HG02970 (cell line): Measurements from ENCODE around the gene CEACAM6.
"Not testable (repeated sequence)": the region's sequence is repeated elsewhere in the genome, so short reads cannot be mapped to it uniquely, and the experiment has no call there.

Experiments used
- ATAC-seq: cut with Tn5 transposase; IDR thresholded peaks from one replicate; pipeline ENCODE4 v1.9.1; 2021; ENCODE audit warnings: mild to moderate bottlenecking, moderate library complexity, moderate number of reproducible peaks; ENCODE audit not compliant: unreplicated experiment, low FRiP score

CEACAM6 gene

GRCh38 chr19:41755328-41755913 lies at the start of gene CEACAM6:
Gene CEACAM6, plus strand, starts transcription at chr19:41755530. Its CDS starts 109 bp downstream, at chr19:41755639.
- ATAC-seq = no peak

DNA sequence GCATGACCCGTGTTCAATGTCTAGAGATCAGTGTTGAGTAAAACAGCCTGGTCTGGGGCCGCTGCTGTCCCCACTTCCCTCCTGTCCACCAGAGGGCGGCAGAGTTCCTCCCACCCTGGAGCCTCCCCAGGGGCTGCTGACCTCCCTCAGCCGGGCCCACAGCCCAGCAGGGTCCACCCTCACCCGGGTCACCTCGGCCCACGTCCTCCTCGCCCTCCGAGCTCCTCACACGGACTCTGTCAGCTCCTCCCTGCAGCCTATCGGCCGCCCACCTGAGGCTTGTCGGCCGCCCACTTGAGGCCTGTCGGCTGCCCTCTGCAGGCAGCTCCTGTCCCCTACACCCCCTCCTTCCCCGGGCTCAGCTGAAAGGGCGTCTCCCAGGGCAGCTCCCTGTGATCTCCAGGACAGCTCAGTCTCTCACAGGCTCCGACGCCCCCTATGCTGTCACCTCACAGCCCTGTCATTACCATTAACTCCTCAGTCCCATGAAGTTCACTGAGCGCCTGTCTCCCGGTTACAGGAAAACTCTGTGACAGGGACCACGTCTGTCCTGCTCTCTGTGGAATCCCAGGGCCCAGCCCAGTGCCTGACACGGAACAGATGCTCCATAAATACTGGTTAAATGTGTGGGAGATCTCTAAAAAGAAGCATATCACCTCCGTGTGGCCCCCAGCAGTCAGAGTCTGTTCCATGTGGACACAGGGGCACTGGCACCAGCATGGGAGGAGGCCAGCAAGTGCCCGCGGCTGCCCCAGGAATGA lies 48.4 kb upstream of the CEACAM6 start:
- ATAC-seq = no peak

DNA sequence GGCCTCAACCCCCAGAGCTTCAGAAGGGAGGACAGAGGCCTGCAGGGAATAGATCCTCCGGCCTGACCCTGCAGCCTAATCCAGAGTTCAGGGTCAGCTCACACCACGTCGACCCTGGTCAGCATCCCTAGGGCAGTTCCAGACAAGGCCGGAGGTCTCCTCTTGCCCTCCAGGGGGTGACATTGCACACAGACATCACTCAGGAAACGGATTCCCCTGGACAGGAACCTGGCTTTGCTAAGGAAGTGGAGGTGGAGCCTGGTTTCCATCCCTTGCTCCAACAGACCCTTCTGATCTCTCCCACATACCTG lies 47.9 kb upstream of the CEACAM6 start:
- no peak for ATAC-seq

GRCh38 chr19:41707871-41708371 lies 47.4 kb upstream of the CEACAM6 start:
- no peak for ATAC-seq

GRCh38 chr19:41708481-41708880 lies 46.8 kb upstream of the CEACAM6 start, which contains the start of gene CEACAM5:
Gene CEACAM5, plus strand, starts transcription at chr19:41708626. Its CDS starts 106 bp downstream, at chr19:41708732.
- ATAC-seq = no peak

GRCh38 chr19:41709516-41709915 lies 45.8 kb upstream of the CEACAM6 start:
- not testable (repeated sequence) for ATAC-seq

GRCh38 chr19:41709951-41710645 lies 45.2 kb upstream of the CEACAM6 start:
- no peak for ATAC-seq

- no peak for ATAC-seq
Measured at GRCh38 chr19:41711376-41712261, 43.7 kb upstream of the CEACAM6 start.

DNA sequence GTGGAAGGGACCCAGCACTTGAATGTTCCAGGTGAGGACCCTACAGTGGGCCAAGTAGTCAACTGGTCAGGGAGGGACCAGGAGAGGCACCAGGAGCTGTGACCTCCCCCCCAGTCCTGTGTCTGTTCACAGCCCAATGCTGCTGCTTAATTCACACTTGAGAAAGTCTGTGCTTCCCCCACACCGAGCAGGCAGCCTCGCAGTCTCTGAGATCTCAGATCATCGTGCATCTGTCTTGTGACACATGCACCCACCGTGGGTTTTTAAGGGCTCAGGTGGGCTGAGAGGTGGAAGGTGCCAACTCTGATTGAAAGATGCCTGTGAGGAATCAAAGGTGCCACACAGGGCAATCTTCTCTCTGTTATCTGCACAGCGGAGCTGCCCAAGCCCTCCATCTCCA lies 40.7 kb upstream of the CEACAM6 start:
- no peak for ATAC-seq

DNA sequence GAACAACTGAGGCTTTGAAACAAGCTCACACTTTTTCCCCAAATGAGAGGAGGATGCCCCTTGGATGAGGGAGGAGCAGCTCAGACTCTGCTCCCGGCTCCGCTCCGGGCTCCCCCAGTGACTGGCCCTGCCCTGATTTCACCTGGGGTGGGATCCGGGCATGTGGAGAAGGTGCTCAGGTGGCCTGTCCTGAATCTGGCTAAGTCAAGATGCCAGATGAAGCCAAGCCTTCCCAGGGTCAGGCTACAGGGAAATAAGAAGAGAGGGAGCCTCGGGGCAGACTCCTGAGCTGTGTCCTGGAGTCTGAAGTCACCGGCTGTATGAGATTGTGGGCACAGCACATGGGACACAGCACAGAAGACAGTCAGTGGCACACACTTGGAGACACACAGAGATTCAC lies 36.6 kb upstream of the CEACAM6 start:
- no peak for ATAC-seq

DNA sequence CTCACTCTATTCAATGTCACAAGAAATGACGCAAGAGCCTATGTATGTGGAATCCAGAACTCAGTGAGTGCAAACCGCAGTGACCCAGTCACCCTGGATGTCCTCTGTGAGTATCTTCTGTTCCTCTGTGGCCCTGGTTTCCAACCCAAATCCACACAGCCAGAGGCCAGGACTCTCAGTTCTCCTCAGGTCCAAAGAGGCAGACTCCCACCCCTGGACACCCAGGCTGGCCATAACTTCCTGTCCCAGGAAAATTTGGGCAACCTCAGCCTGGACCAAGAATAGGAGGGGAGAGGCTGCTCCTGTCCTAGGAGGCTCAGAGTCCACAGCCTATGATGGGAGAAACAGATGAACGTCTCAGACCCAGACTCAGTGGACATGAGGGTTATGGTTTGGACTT lies 35.2 kb upstream of the CEACAM6 start:
- ATAC-seq = no peak

DNA sequence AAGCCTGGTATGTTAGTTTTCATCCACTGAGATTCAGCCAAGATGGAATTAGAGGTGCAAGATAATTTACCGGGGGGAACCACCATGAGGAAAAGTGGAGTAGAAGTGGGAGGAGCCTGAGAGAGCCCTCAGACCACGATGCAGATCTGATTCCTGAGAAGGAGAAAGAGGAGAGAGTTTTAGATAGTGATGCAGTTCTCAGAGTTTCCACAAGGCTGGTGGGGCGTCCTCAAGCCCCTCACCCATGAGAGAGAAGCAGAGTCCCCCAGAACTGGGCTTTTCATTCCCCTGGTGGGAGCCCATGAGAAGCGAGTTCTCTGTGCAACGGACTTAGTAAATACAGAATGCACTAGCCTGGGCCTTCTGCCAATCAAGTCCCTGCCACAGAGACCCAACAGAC lies 28.8 kb upstream of the CEACAM6 start:
- no peak for ATAC-seq

DNA sequence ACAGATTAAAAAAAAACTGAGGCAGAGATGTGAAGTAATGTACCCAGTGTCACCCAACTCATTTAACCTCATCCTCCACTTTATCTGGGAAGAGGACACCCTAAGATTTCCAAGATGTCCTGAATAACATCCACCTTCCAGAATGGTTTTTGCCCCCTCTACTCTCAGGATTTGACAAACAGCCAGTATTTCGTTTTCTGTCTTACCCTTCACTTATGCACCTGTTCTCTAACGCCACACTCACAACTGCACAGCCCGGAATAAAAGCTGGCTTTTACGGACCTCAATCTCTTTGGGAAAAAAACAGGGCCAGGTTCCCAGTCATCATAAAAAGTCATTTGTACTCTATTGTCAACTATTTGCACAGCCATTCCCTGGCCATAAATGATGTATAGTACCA lies 21.2 kb upstream of the CEACAM6 start:
- ATAC-seq = no peak

DNA sequence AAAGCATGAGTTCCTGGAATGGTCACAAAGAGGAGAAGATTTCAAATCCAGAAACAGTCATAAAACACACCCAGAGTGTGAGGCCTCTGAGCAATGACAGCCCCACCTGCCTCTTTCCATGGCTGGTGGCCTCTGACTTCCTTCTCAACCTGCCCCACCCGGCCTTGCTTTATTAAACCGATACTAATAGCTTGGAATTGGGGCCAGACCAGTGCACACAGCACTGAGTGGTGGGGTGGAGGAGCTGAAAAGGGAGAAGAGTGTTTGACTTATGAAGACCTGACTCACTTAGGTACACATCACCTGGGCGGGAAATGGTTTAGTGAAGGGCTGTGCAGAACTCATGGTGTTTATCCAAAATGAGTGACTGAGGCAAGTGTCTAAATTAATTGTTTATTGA lies 20.7 kb upstream of the CEACAM6 start:
- no peak for ATAC-seq

- ATAC-seq = no peak
Measured at GRCh38 chr19:41735071-41735600, 20.2 kb upstream of the CEACAM6 start.

DNA sequence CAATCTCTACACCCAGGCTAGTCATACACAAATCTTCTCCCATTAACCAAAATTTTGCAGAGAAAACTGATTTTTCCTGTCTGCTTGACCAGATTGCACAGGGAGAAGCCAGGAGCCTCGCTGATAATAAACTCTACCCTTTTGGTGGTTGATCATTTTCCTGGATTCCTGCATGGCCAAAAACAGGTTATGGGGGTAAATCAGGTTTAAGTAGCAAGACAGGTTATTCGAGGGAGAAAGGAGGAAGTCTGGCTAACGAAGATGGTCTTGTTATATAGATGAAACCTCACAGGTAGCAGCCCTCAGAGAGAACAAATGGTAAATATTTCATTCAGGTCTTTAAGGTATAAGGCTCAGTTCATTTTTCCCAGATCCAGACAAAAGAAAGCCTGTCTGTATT lies 16.0 kb upstream of the CEACAM6 start:
- no peak for ATAC-seq

DNA sequence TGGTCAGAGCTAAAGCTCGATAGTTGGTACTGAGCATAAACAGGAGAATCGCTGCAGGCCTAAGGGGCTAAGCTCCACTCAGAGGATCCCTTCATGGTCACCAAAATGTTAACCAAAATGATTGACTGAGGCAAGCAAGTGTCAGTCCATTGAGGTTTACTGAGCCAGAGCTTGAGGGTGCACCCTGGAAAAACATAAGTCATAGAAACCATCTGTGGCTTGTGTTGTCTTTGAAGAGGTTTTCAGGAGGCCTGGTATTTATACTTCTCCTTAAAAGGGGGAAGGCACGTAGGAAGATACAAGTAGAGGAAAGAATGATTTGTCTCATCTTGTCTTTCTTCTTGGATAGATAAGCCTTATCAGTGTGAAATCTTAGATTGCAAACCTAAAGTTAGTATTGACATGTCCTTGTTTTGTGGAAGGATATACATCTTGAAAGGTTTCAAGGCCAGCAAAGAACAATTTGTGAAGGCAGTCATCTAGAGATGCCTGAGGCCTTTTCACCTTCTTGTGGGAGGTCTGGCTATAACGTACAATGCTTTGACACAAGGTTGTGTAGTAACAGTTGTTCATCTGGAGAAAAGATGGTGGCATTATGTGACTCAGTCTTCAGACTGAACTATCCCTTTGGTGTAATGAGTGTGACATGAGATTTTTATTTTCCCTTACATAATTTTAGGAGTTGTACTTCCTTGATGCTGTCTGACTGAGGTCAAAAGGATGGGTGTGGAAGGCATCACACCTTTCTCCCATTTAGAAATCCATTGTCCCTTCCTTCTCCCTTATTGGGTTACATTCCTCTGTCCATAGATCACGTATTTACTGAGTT lies 14.7 kb upstream of the CEACAM6 start:
- ATAC-seq = no peak

GRCh38 chr19:41741244-41741554 lies 14.1 kb upstream of the CEACAM6 start:
- no peak for ATAC-seq

- no peak for ATAC-seq
Measured at GRCh38 chr19:41744850-41745249, 10.5 kb upstream of the CEACAM6 start.

- ATAC-seq = no peak
Measured at GRCh38 chr19:41745756-41746155, 9.6 kb upstream of the CEACAM6 start.
